Measurements from ENCODE around the gene SLC10A7. TPM values are rescaled to one million over a fixed set of nuclear protein-coding genes. Genes with fewer than 3 reads are reported as not detected.

SLC10A7 gene
- total and polyA plus RNA-seq, 10 of the 15 experiments (the other 5 are each of a cell fraction or from before 2014, with no cell fraction given) = 4.6 to 23.7 (median 15.6) TPM

GRCh38 chr4:146333187-146333894 is 188.4 kb downstream of the SLC10A7 start (continued):
- TF ChIP-seq, protein P1, sequence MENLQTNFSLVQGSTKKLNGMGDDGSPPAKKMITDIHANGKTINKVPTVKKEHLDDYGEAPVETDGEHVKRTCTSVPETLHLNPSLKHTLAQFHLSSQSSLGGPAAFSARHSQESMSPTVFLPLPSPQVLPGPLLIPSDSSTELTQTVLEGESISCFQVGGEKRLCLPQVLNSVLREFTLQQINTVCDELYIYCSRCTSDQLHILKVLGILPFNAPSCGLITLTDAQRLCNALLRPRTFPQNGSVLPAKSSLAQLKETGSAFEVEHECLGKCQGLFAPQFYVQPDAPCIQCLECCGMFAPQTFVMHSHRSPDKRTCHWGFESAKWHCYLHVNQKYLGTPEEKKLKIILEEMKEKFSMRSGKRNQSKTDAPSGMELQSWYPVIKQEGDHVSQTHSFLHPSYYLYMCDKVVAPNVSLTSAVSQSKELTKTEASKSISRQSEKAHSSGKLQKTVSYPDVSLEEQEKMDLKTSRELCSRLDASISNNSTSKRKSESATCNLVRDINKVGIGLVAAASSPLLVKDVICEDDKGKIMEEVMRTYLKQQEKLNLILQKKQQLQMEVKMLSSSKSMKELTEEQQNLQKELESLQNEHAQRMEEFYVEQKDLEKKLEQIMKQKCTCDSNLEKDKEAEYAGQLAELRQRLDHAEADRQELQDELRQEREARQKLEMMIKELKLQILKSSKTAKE (IDR thresholded peaks at IDR 0.05; ENCODE audit: low read depth, poor library complexity, severe bottlenecking) = peak; percentile 35
- TF ChIP-seq CHD1 (IDR thresholded peaks at IDR 0.05; ENCODE audit: low read depth, low read length) (no peak), ETV6 (conservative IDR thresholded peaks at IDR 0.05 in 1 of 2, IDR thresholded peaks at IDR 0.05 in 1 of 2; ENCODE audit: borderline replicate concordance in 1 of 2, low read depth in 1 of 2) (peak in 1 of 2 experiments; percentile 50; a peak in 1 of 4 replicates), RUNX3 (IDR thresholded peaks at IDR 0.05; ENCODE audit: low read length) (peak; percentile 65), IKZF1 (conservative IDR thresholded peaks at IDR 0.05) (peak; percentile 53), SIN3A (IDR thresholded peaks at IDR 0.05; ENCODE audit: low read depth, low read length) (no peak), SREBF1 (IDR thresholded peaks at IDR 0.05; ENCODE audit: low read length) (no peak), CREM (IDR thresholded peaks at IDR 0.05; ENCODE audit: low read depth) (0 out of 2 replicates have a peak, but pooled peaks have one; percentile 18), CBX3 (IDR thresholded peaks at IDR 0.05; ENCODE audit: borderline replicate concordance, low read depth) (no peak), ATF3 (IDR thresholded peaks at IDR 0.05; ENCODE audit: borderline replicate concordance, extremely low read depth, low read depth, low read length) (no peak), WRNIP1 (IDR thresholded peaks at IDR 0.05; ENCODE audit: borderline replicate concordance, low read depth, low read length) (no peak), TCF3 (IDR thresholded peaks at IDR 0.05; ENCODE audit: borderline replicate concordance, insufficient read depth, low read depth, low read length) (no peak), KDM1A (IDR thresholded peaks at IDR 0.05; ENCODE audit: borderline replicate concordance) (no peak), EED (IDR thresholded peaks at IDR 0.05; ENCODE audit: low read depth) (peak; percentile 76), SIX5 (IDR thresholded peaks at IDR 0.05; ENCODE audit: low read depth, low read length, severe bottlenecking) (no peak), SUPT20H (IDR thresholded peaks at IDR 0.05; ENCODE audit: borderline replicate concordance, control insufficient read depth, low read depth, low read length) (no peak), MEF2A (IDR thresholded peaks at IDR 0.05; ENCODE audit: insufficient read depth, low read depth, low read length) (no peak), TBL1XR1 (IDR thresholded peaks at IDR 0.05; ENCODE audit: low read depth, low read length) (no peak), IRF5 (IDR thresholded peaks at IDR 0.05; ENCODE audit: borderline replicate concordance) (no peak), CHD4 (IDR thresholded peaks at IDR 0.05) (no peak), TCF12 (IDR thresholded peaks at IDR 0.05; ENCODE audit: low read depth, low read length) (no peak), NFXL1 (IDR thresholded peaks at IDR 0.05; ENCODE audit: borderline replicate concordance) (no peak), ASH2L (IDR thresholded peaks at IDR 0.05; ENCODE audit: borderline replicate concordance, low read depth) (no peak), YY1 (IDR thresholded peaks at IDR 0.05; ENCODE audit: low read depth, low read length) (no peak), NBN (IDR thresholded peaks at IDR 0.05) (peak; percentile 77), MTA2 (IDR thresholded peaks at IDR 0.05; ENCODE audit: low read depth) (peak; percentile 79), CEBPB (IDR thresholded peaks at IDR 0.05; ENCODE audit: borderline replicate concordance in 1 of 2, low read depth in 2 of 2, low read length in 2 of 2) (no peak)
